PC-9 (cell line): Measurements from ENCODE around the gene PCDHGB1.

Source experiments
- CTCF ChIP-seq: fragments of 200-600 bp; sonication (generic); conservative IDR thresholded peaks from 2 replicates; pipeline ENCODE4 v1.6.1; 2017; ENCODE audit warnings: mixed run types, antibody characterized with exemption, mild to moderate bottlenecking, moderate library complexity
- EZH2 ChIP-seq: fragments of 200-600 bp; sonication (generic); IDR thresholded peaks from 2 replicates; pipeline ENCODE4 v1.8.0; 2017; ENCODE audit warnings: antibody characterized with exemption, low read depth

- TF ChIP-seq EZH2 (no peak), CTCF (no peak)
Observed at GRCh38 chr5:141374627-141375026, 24.7 kb downstream of the PCDHGB1 start.
